ENCODE measurements around the gene RINT1.

GRCh38 chr7:105584165-105584564 is 52.2 kb downstream of the RINT1 start:
- TF ChIP-seq CTCF (IDR thresholded peaks at IDR 0.05; ENCODE audit: poor library complexity), result no peak
- no peak for TF ChIP-seq EZH2phosphoT487 (IDR thresholded peaks at IDR 0.05; ENCODE audit: low read depth, severe bottlenecking, unreplicated experiment)
